Measurements from ENCODE around the gene DEPDC4. TPM values are rescaled to one million over a fixed set of nuclear protein-coding genes. Genes with fewer than 3 reads are reported as not detected.

Gene DEPDC4
- total and polyA plus RNA-seq, 2 of the 13 experiments (the other 11 are each of a cell fraction or from before 2014, with no cell fraction given) = 2.2 to 5.7 TPM

- TF ChIP-seq REST (IDR thresholded peaks at IDR 0.05; ENCODE audit: borderline replicate concordance in 1 of 2, low read depth in 1 of 2, low read length in 2 of 2) = no peak
- no peak for TF ChIP-seq ZNF883 (CRISPR knock-in tag; IDR thresholded peaks at IDR 0.05; ENCODE audit: not compliant biosample characterization)
- TF ChIP-seq TBX2 (CRISPR knock-in tag; IDR thresholded peaks at IDR 0.05; ENCODE audit: borderline replicate concordance) = no peak
- no peak for TF ChIP-seq ZNF484 (CRISPR knock-in tag; IDR thresholded peaks at IDR 0.05; ENCODE audit: borderline replicate concordance, low read depth)
- no peak for TF ChIP-seq NR2F1 (CRISPR knock-in tag; IDR thresholded peaks at IDR 0.05)
- TF ChIP-seq JUND (CRISPR knock-in tag; IDR thresholded peaks at IDR 0.05) = no peak
- no peak for TF ChIP-seq NFE2 (CRISPR knock-in tag; IDR thresholded peaks at IDR 0.05)
- no peak for TF ChIP-seq MNT (IDR thresholded peaks at IDR 0.05)
These were observed 26.1 kb upstream of the DEPDC4 start (continued) for GRCh38 chr12:100293017-100293416.
